MM.1S (cell line): Measurements from ENCODE around the gene GTF2IRD1.

ENCODE experiments used
- EZH2 ChIP-seq: fragments of 300-600 bp; sonication (generic); optimal IDR thresholded peaks from 2 replicates; pipeline ENCODE3; 2017; ENCODE audit warnings: low read depth, mild to moderate bottlenecking, antibody characterized with exemption, low read length, mixed read lengths
- TF ChIP-seq, protein P1 (sequence below): fragments of 300-600 bp; sonication (generic); IDR thresholded peaks from 2 replicates; pipeline ENCODE4 v1.5.1; 2016; ENCODE audit warnings: antibody characterized with exemption, low read length, mixed read lengths

DNA sequence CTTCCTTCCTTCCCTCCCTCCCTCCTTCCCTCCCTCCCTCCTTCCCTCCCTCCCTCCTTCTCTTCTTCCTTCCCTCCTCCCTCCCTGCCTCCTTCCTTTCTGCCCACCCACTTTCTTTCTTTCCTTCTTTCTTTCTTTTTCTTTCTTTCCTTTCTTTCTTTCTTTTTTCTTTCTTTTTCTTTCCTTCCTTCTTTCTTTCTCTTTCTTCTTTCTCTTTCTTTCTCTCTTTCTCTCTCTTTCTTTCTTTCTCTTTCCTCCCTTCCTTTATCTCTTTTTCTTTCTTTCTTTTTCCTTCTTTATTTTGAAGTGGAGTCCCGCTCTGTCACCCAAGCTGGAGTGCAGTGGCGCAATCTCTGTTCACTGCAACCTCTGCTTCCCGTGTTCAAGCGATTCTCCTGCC, 33.7 kb upstream of the GTF2IRD1 start:
- TF ChIP-seq, protein P1, sequence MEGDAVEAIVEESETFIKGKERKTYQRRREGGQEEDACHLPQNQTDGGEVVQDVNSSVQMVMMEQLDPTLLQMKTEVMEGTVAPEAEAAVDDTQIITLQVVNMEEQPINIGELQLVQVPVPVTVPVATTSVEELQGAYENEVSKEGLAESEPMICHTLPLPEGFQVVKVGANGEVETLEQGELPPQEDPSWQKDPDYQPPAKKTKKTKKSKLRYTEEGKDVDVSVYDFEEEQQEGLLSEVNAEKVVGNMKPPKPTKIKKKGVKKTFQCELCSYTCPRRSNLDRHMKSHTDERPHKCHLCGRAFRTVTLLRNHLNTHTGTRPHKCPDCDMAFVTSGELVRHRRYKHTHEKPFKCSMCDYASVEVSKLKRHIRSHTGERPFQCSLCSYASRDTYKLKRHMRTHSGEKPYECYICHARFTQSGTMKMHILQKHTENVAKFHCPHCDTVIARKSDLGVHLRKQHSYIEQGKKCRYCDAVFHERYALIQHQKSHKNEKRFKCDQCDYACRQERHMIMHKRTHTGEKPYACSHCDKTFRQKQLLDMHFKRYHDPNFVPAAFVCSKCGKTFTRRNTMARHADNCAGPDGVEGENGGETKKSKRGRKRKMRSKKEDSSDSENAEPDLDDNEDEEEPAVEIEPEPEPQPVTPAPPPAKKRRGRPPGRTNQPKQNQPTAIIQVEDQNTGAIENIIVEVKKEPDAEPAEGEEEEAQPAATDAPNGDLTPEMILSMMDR: no peak
- TF ChIP-seq EZH2: no peak
